ENCODE data around the gene SUCO. TPM values are rescaled to one million over a fixed set of nuclear protein-coding genes. Genes with fewer than 3 reads are reported as not detected.

Gene SUCO
- total and polyA plus RNA-seq, 2 of the 8 experiments (the other 6 are each of a cell fraction or from before 2014, with no cell fraction given), result 8.3 to 35.8 TPM

DNA sequence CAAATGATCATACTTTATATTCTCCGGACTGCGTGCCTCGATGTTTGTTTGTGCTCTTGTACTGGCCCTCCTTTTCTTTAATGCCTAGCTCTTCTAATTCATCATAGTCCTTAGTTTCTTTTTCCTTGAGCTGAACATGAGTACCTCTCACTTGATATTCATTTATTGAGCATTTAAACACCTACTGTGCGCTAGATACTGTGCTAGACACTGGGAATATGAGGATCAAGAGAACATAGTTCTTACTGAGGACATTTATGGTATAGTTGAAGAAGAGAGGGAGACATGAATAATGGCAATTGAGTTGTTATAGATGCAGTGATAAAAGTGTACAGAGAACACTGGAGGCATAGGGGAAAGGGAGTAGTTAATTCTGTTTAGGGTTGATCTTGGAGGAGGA lies 22.0 kb downstream of the SUCO start:
- peaks cover 0 to 54% of the 10 kb centered on the region in 2 experiments; a peak in 2 of 4 replicates for H3K79me2 ChIP-seq (ENCODE audit: control insufficient read depth in 1 of 2, insufficient read depth in 2 of 2, low read length in 2 of 2)
- no peak overlapping the region for H3K9ac ChIP-seq (replicated peaks in 1 of 4; ENCODE audit: extremely low read depth in 1 of 4, low read depth in 3 of 4, low read length in 3 of 4)
- H3K23me2 ChIP-seq (ENCODE audit: low read depth, low read length), result no peaks in the 10 kb centered on the region
- H2BK12ac ChIP-seq (ENCODE audit: low read depth, low read length), result no peak overlapping the region
- no peak overlapping the region for H3K56ac ChIP-seq (replicated peaks; ENCODE audit: insufficient read length, low read depth, low read length)
- H3K36me3 ChIP-seq (ENCODE audit: control insufficient read depth in 2 of 4, insufficient read depth in 4 of 4, low read length in 3 of 4), result peaks cover 0 to 25% (median 14%) of the 10 kb centered on the region in 4 experiments; a peak in 5 of 8 replicates
- H4K8ac ChIP-seq (ENCODE audit: extremely low read depth, insufficient read depth, low read length), result no peak overlapping the region
- no peaks in the 10 kb centered on the region for H3K9me3 ChIP-seq (ENCODE audit: insufficient read depth in 2 of 2, low read depth in 1 of 2, low read length in 1 of 2)
- H3K27me3 ChIP-seq (replicated peaks in 1 of 4; ENCODE audit: control insufficient read depth in 3 of 4, extremely low read depth in 1 of 4, insufficient read depth in 3 of 4, low read length in 3 of 4), result no peaks in the 10 kb centered on the region
- DNase-seq (ENCODE audit: low read depth in 1 of 2, low spot score in 2 of 2) (no peak), FAIRE-seq (no peak)
- no peak overlapping the region for H3K4me3 ChIP-seq (ENCODE audit: extremely low read depth in 1 of 4, insufficient read depth in 2 of 4, low read depth in 3 of 4, low read length in 4 of 4)
- no peak overlapping the region for H4K5ac ChIP-seq (ENCODE audit: insufficient read length, low read depth, low read length)
- no peak overlapping the region for H2BK15ac ChIP-seq (ENCODE audit: low read length)
- no peak overlapping the region for H3K14ac ChIP-seq (ENCODE audit: insufficient read length)
- H3K79me1 ChIP-seq (ENCODE audit: low read depth, low read length), result no peaks in the 10 kb centered on the region; the same call in 1 of the 2 replicates
- no peak overlapping the region for H3K27ac ChIP-seq (ENCODE audit: low read depth, low read length)
- H3K4me1 ChIP-seq (replicated peaks in 1 of 4; ENCODE audit: control insufficient read depth in 3 of 4, insufficient read depth in 4 of 4, low read length in 3 of 4), result peaks cover 0 to 1% (median 0%) of the 10 kb centered on the region in 4 experiments; a peak in 1 of 7 replicates
- H2AK5ac ChIP-seq (ENCODE audit: low read depth, low read length), result no peak overlapping the region
- POLR2A ChIA-PET (ENCODE audit: partially characterized antibody), result no interaction called here
- no peak overlapping the region for H4K91ac ChIP-seq (replicated peaks; ENCODE audit: insufficient read length, low read length)
- WGBS, 2 experiments (ENCODE audit: extremely low coverage in 1 of 2, insufficient coverage in 1 of 2, insufficient read length in 1 of 2, insufficient replicate concordance in 2 of 2, low coverage in 1 of 2, low lambda C conversion rate in 2 of 2, missing lambda C conversion rate in 1 of 2), result 93% methylated on average over 4 of the region's 4 CpGs; no CpG with 5 or more reads in 1 of the 2 experiments
- H4K20me1 ChIP-seq (replicated peaks in 1 of 2; ENCODE audit: control insufficient read depth in 1 of 2, insufficient read depth in 2 of 2, low read length in 2 of 2), result peaks cover 0 to 4% of the 10 kb centered on the region in 2 experiments
- H2BK20ac ChIP-seq (ENCODE audit: low read length), result no peak overlapping the region
- H2AFZ ChIP-seq (ENCODE audit: low read length), result no peak overlapping the region
- H3K18ac ChIP-seq (ENCODE audit: extremely low read depth, low read length), result no peak overlapping the region
- no peak overlapping the region for H3K4me2 ChIP-seq (ENCODE audit: insufficient read depth in 1 of 2, low read depth in 2 of 2, low read length in 2 of 2)
- CTCF ChIA-PET (ENCODE audit: partially characterized antibody), result interaction anchor here (0.7 kb wide), 1 partner anchor 25 kb away, joined by 3 read pairs; no protein-coding TSS in a partner anchor
- H3K23ac ChIP-seq (ENCODE audit: insufficient read length), result no peak overlapping the region
- H2BK120ac ChIP-seq (replicated peaks; ENCODE audit: low read depth, low read length), result no peak overlapping the region
- H2BK5ac ChIP-seq (ENCODE audit: low read depth, low read length), result no peak overlapping the region
- no peak overlapping the region for H3K4ac ChIP-seq (replicated peaks; ENCODE audit: insufficient read length, low read depth, low read length)
- TF ChIP-seq ASH2L (IDR thresholded peaks at IDR 0.05; ENCODE audit: low read length), result no peak
- no peak for TF ChIP-seq TEAD4 (IDR thresholded peaks at IDR 0.05; ENCODE audit: low read depth, low read length)
- TF ChIP-seq YY1 (IDR thresholded peaks at IDR 0.05; ENCODE audit: low read depth, low read length), result no peak
- TF ChIP-seq ZNF274 (IDR thresholded peaks at IDR 0.05; ENCODE audit: borderline replicate concordance, extremely low read depth, low read length), result no peak
- no peak for TF ChIP-seq NRF1 (IDR thresholded peaks at IDR 0.05; ENCODE audit: low read depth, low read length)
- TF ChIP-seq EP300 (IDR thresholded peaks at IDR 0.05; ENCODE audit: borderline replicate concordance in 1 of 2, low read depth in 2 of 2, low read length in 2 of 2), result no peak
- no peak for TF ChIP-seq GABPA (IDR thresholded peaks at IDR 0.05; ENCODE audit: borderline replicate concordance, insufficient read depth, low read length)
- TF ChIP-seq SIRT6 (IDR thresholded peaks at IDR 0.05; ENCODE audit: low read length), result no peak
- TF ChIP-seq KDM5A (IDR thresholded peaks at IDR 0.05; ENCODE audit: low read length), result no peak
- no peak for TF ChIP-seq CHD1 (IDR thresholded peaks at IDR 0.05; ENCODE audit: low read depth, low read length)
- no peak for TF ChIP-seq CREB1 (IDR thresholded peaks at IDR 0.05)
- no peak for TF ChIP-seq KDM4A (IDR thresholded peaks at IDR 0.05; ENCODE audit: low read depth, low read length, severe bottlenecking)
- TF ChIP-seq GTF2F1 (IDR thresholded peaks at IDR 0.05; ENCODE audit: borderline replicate concordance, low read depth, low read length), result no peak
- TF ChIP-seq POLR2AphosphoS5 (IDR thresholded peaks at IDR 0.05; ENCODE audit: low read depth, low read length), result no peak
- no peak for TF ChIP-seq EZH2 (IDR thresholded peaks at IDR 0.05; ENCODE audit: low read depth, low read length, severe bottlenecking)
- TF ChIP-seq SP1 (IDR thresholded peaks at IDR 0.05; ENCODE audit: low read depth, low read length), result no peak
